MM.1S (cell line): ENCODE results near the gene GKN1.
A peak's percentile ranks its signal among the peaks of the same experiment; 100 is the strongest.

Experiments
- DNase-seq: peaks from one replicate; pipeline ENCODE4 v3.0.0-alpha.2; 2015
- H2AFZ ChIP-seq: fragments of 300-600 bp; sonication (generic); 2 replicates; pipeline ENCODE4 v1.6.0; 2016; ENCODE audit warnings: antibody characterized with exemption, low read length
- H3F3A ChIP-seq: fragments of 300-600 bp; sonication (generic); 2 replicates; pipeline ENCODE4 v1.6.1; 2016; ENCODE audit warnings: mild to moderate bottlenecking, antibody characterized with exemption, low read length, moderate library complexity, mixed read lengths; ENCODE audit not compliant: insufficient read depth
- H3K27ac ChIP-seq: fragments of 300-600 bp; sonication (generic); 2 replicates; pipeline ENCODE4 v1.5.1; 2016; ENCODE audit warnings: mild to moderate bottlenecking, low read length
- H3K27me3 ChIP-seq: fragments of 300-600 bp; sonication (generic); replicated peaks from 2 replicates; pipeline ENCODE4 v1.6.0; 2016; ENCODE audit warnings: low read length; ENCODE audit not compliant: insufficient read depth
- H3K36me3 ChIP-seq: fragments of 300-600 bp; sonication (generic); replicated peaks from 2 replicates; pipeline ENCODE4 v1.6.1; 2016; ENCODE audit warnings: mild to moderate bottlenecking, low read length, mixed read lengths; ENCODE audit not compliant: insufficient read depth
- H3K4me1 ChIP-seq: fragments of 300-600 bp; sonication (generic); 2 replicates; pipeline ENCODE4 v1.6.1; 2016; ENCODE audit warnings: low read length, mixed read lengths
- H3K4me2 ChIP-seq: fragments of 300-600 bp; sonication (generic); 2 replicates; pipeline ENCODE4 v1.6.0; 2016; ENCODE audit warnings: low read depth, low read length
- H3K4me3 ChIP-seq: fragments of 300-600 bp; sonication (generic); 2 replicates; pipeline ENCODE4 v1.5.1; 2016; ENCODE audit warnings: low read length, mixed read lengths
- H3K79me2 ChIP-seq: fragments of 300-600 bp; sonication (generic); 2 replicates; pipeline ENCODE4 v1.6.1; 2016; ENCODE audit warnings: mixed run types, low read length, mixed read lengths
- H3K9ac ChIP-seq: fragments of 300-600 bp; sonication (generic); 2 replicates; pipeline ENCODE4 v1.6.1; 2016; ENCODE audit warnings: low read length, mixed read lengths
- H3K9me2 ChIP-seq: fragments of 300-600 bp; sonication (generic); replicated peaks from 2 replicates; pipeline ENCODE4 v1.6.1; 2016; ENCODE audit warnings: mild to moderate bottlenecking, low read length, mixed read lengths; ENCODE audit not compliant: insufficient read depth
- H3K9me3 ChIP-seq: fragments of 300-600 bp; sonication (generic); replicated peaks from 2 replicates; pipeline ENCODE4 v1.6.1; 2016; ENCODE audit warnings: mild to moderate bottlenecking, low read length, mixed read lengths; ENCODE audit not compliant: insufficient read depth
- H4K20me1 ChIP-seq: fragments of 300-600 bp; sonication (generic); 2 replicates; pipeline ENCODE4 v1.6.1; 2016; ENCODE audit warnings: mild to moderate bottlenecking, low read length, moderate library complexity, mixed read lengths; ENCODE audit not compliant: insufficient read depth
- EZH2 ChIP-seq: fragments of 300-600 bp; sonication (generic); optimal IDR thresholded peaks from 2 replicates; pipeline ENCODE3; 2017; ENCODE audit warnings: low read depth, mild to moderate bottlenecking, antibody characterized with exemption, low read length, mixed read lengths
- EZH2phosphoT487 ChIP-seq: fragments of 300-600 bp; sonication (generic); IDR thresholded peaks from 2 replicates; pipeline ENCODE4 v1.6.1; 2018; ENCODE audit warnings: antibody characterized with exemption, low read length
- TF ChIP-seq, protein P1 (sequence below): fragments of 300-600 bp; sonication (generic); IDR thresholded peaks from 2 replicates; pipeline ENCODE4 v1.5.1; 2016; ENCODE audit warnings: antibody characterized with exemption, low read length, mixed read lengths

GKN1 gene

GRCh38 chr2:68940369-68940768 is 34.1 kb upstream of the GKN1 start:
- H3K4me3 ChIP-seq: no peak overlapping the region
- no peaks in the 10 kb centered on the region for H3K27me3 ChIP-seq
- TF ChIP-seq EZH2phosphoT487 (no peak), EZH2 (no peak)
- TF ChIP-seq, protein P1, sequence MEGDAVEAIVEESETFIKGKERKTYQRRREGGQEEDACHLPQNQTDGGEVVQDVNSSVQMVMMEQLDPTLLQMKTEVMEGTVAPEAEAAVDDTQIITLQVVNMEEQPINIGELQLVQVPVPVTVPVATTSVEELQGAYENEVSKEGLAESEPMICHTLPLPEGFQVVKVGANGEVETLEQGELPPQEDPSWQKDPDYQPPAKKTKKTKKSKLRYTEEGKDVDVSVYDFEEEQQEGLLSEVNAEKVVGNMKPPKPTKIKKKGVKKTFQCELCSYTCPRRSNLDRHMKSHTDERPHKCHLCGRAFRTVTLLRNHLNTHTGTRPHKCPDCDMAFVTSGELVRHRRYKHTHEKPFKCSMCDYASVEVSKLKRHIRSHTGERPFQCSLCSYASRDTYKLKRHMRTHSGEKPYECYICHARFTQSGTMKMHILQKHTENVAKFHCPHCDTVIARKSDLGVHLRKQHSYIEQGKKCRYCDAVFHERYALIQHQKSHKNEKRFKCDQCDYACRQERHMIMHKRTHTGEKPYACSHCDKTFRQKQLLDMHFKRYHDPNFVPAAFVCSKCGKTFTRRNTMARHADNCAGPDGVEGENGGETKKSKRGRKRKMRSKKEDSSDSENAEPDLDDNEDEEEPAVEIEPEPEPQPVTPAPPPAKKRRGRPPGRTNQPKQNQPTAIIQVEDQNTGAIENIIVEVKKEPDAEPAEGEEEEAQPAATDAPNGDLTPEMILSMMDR: no peak
- H3K9ac ChIP-seq: no peak overlapping the region
- no peaks in the 10 kb centered on the region for H3K36me3 ChIP-seq
- H3F3A ChIP-seq: no peaks in the 10 kb centered on the region
- H4K20me1 ChIP-seq: no peaks in the 10 kb centered on the region
- no peaks in the 10 kb centered on the region for H3K9me3 ChIP-seq
- DNase-seq: no peak
- H3K4me2 ChIP-seq: no peak overlapping the region
- H3K4me1 ChIP-seq: no peaks in the 10 kb centered on the region; the same call in 1 of the 2 replicates
- no peaks in the 10 kb centered on the region for H3K9me2 ChIP-seq
- H3K79me2 ChIP-seq: no peaks in the 10 kb centered on the region
- no peak overlapping the region for H3K27ac ChIP-seq
- H2AFZ ChIP-seq: no peak overlapping the region

- H3K9me2 ChIP-seq: no peaks in the 10 kb centered on the region
- no peak overlapping the region for H3K9ac ChIP-seq
- H3K4me2 ChIP-seq: no peak overlapping the region
- no peaks in the 10 kb centered on the region for H3F3A ChIP-seq
- no peaks in the 10 kb centered on the region for H3K36me3 ChIP-seq
- no peaks in the 10 kb centered on the region for H4K20me1 ChIP-seq
- DNase-seq: no peak
- no peak overlapping the region for H3K4me3 ChIP-seq
- H3K9me3 ChIP-seq: no peaks in the 10 kb centered on the region
- no peaks in the 10 kb centered on the region for H3K27me3 ChIP-seq
- no peak overlapping the region for H2AFZ ChIP-seq
- H3K4me1 ChIP-seq: no peaks in the 10 kb centered on the region; the same call in 1 of the 2 replicates
- no peaks in the 10 kb centered on the region for H3K79me2 ChIP-seq
- H3K27ac ChIP-seq: no peak overlapping the region
- TF ChIP-seq EZH2phosphoT487 (no peak), EZH2 (no peak)
- TF ChIP-seq, protein P1: no peak
Observed at GRCh38 chr2:68942827-68943226, 31.6 kb upstream of the GKN1 start.

DNA sequence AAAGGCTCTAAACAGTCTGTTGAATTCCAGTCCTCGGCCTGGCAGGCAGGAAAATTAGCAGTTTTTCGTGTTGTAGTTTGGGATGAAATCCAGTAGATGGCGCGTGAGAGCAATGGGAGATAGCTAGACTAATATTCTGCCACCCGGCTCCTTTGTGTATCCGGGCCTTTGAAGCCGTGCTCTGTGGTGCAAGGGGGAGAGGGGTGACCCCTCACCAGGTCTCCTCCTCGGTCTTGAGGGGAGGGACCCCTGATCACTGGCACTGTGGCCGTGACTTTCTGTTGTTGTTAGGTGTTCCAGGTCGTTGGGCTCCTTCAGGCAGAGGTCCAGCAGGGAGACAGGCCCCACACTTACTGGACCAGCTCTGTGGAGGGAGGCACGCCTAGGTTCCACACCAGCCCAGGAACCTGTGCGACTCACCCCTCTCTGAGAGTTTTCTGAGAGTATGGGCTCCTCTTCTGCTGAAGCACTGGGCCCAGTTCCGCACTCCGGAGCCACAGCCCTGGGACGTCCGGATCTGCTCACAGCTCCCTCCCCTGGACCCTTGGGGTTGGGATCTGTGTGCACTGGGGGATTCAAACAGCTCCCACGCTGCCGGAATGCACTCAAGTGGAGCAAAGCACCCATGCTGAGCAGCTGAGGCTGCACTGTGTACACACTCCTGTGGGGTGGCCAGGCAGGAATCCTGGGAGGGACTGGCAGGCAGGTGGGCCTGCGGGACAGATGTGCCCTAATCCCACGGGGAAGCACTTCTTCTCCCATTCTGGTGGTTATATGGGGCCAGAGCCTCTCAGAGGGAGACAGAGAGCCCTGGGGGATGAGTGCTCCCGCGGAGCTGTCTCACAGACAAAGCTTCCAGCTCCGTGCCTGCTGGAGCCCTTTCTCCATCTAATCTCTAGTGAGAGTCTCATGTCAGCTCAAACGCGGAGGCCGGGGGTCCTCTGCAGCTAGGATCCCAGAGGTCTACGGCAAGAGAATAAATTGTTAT is 30.6 kb upstream of the GKN1 start:
- DNase-seq: peak; percentile 63
- Histone ChIP-seq H3K9ac (no peak overlapping the region), H2AFZ (peak overlapping the region; percentile 78)

More for the DNA sequence above, 30.6 kb upstream of the GKN1 start:
- no peaks in the 10 kb centered on the region; the same call in 1 of the 2 replicates for H3K9me2 ChIP-seq
- no peaks in the 10 kb centered on the region for H3K36me3 ChIP-seq
- no peaks in the 10 kb centered on the region for H3F3A ChIP-seq
- no peaks in the 10 kb centered on the region for H4K20me1 ChIP-seq
- H3K4me1 ChIP-seq: no peaks in the 10 kb centered on the region; the same call in 1 of the 2 replicates
- no peaks in the 10 kb centered on the region for H3K9me3 ChIP-seq
- H3K4me3 ChIP-seq: no peak overlapping the region
- no peak for TF ChIP-seq EZH2
- TF ChIP-seq, protein P1: peak; percentile 80
- no peak overlapping the region for H3K27ac ChIP-seq
- no peak overlapping the region for H3K4me2 ChIP-seq
- no peaks in the 10 kb centered on the region for H3K27me3 ChIP-seq
- H3K79me2 ChIP-seq: no peaks in the 10 kb centered on the region
